HG03097 (cell line): ENCODE data around the gene PTTG1IP.

Source experiments
- ATAC-seq: cut with Tn5 transposase; IDR thresholded peaks from one replicate; pipeline ENCODE4 v1.9.1; 2021; ENCODE audit not compliant: unreplicated experiment, low FRiP score

Gene PTTG1IP

DNA sequence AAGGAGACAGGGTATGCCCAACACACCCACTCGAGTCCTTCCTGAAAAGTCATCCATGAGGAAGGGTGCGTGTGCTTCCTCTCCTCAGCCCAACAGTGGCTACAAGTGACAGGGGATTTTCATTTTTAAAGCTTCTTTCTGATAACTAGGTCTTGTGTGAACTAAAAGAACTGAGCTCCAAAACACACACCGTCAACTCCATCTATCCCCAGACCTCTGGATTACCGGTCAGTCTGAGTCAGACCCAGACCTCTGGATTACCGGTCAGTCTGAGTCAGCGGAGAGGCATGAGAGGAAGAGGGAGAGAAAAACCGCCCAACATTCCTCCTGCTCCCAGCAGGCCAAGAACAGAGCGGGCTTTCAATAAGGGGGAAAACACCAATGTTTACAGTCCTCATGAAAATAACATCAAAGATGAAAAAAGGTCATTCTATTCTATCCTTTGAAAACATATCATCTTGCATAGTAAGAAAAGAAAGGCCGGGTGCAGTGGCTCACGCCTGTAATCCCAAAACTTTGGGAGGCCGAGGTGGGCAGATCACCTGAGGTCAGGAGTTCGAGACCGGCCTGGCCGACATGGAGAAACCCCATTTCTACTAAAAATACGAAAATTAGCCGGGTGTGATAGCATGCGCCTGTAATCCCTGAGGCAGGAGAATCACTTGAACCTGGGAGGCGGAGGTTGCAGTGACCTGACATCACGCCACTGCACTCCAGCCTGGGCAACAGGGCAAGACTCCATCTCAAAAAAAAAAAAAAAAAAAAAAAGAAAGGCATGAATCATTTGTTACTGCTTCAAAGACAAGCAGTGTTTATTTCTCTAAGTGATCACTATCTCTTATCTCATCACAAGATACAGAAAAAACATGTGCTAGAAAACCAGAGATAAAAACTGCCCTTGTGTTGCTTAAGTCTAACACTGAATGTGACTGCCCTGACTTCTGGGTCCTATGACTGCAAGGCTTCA lies 3.4 kb downstream of the PTTG1IP start:
- no peak for ATAC-seq

DNA sequence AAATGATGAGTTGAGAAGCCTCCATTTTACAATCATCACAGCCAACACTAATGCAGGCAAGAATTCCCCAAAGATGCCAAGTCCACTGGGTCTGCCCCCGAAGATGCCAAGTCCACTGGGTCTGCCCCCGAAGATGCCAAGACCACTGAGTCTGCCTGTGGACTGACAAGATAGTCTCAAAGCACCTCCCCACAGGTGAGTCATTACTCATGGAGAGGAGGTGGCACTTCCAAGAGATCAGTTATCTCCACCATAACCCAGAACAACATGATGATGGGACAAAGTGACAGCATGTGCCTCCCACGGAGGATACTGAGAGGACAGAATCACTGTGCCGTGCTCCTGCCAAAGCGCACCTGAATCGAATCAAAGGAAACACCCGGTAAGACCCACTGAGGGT lies 4.8 kb downstream of the PTTG1IP start:
- no peak for ATAC-seq

- ATAC-seq = no peak
These were observed 5.3 kb downstream of the PTTG1IP start for GRCh38 chr21:44867999-44868700.

DNA sequence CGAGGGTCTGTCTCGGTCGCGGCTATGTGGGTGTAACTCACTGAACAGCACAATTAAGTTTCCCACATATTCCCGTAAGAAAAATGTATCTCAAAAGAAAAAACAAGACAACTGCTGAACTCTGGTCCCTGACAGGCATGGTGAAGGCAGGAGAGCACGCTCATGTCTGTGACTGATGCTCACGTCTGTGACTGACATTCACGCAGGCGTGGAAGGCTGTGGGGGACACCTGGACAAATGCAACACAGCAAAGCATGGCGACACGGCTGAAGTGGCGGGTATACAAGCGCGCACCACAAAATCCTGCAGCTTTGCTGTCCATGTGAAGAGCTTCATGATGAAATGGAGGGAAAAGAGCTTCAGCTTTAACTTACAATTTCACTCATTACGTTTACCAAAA lies 6.0 kb downstream of the PTTG1IP start:
- ATAC-seq = no peak

DNA sequence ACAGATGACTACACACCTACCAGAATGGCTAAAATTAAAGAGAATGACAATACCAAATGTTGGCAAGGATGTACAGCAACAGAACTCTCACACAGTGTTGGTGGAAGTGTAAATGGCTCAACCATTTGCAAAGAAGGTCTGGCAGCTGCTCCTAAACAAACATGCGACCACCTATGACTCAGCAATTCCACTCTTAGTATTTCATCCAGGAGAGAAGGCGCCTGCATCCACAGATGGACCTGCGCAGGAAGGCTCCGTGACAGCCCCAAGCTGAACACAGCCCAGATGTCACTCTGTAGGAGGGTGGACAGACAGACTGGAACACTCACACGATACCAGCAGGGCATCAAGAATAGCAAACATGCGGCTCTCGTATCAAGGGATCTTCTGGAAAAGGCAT lies 6.7 kb downstream of the PTTG1IP start:
- no peak for ATAC-seq

GRCh38 chr21:44865561-44866280 lies 7.8 kb downstream of the PTTG1IP start:
- no peak for ATAC-seq

DNA sequence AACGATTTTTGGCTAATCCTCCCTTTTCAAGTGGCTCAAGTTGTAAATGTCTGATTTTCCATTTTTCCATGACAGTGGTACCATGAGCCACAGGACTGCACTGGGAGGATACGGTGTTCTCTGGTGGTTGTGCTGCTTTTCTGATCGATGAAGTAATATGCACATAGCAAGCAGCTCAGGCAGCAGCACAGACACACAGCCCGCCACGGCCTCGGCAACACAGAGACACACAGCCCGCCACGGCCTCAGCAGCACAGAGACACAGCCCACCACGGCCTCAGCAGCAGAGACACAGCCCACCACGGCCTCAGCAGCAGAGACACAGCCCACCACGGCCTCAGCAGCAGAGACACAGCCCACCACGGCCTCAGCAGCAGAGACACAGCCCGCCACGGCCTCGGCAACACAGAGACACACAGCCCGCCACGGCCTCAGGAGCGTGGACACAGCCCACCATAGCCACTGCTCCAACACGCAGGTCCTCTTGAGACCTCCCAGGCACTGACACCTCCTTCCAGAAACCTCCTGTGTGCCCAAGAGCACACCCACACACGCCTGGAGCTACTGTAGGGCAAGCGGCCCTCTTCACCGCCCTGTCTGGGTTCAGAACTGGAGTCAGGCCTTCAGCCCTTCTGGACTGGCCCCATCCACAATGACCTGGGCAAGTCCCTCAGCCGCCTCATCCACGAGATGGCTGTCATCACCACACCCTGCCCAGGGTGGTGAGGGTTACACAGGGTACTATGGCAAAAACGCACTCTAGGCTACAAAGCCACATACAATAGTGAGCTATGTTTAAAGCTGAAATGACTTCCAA lies 10.4 kb downstream of the PTTG1IP start:
- ATAC-seq = no peak

DNA sequence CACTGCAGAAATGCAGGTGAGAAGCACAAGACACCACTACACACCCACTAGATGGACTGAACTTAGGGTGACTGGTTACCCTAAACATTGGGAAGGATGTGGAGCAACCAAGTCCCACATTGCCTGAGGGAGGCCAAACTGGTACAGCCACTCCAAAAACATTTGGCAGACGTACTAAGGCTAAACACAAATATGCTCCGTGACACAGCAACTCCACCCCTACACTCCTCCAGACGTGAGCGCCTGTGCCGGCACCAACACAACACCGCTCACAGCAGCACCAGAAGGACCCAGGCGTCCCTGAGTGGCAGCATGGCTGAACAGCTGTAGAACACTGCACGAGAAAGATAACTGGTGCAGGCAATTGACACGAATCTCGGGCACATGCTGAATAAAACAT lies 14.7 kb downstream of the PTTG1IP start:
- ATAC-seq = no peak

GRCh38 chr21:44858291-44858690 lies 15.2 kb downstream of the PTTG1IP start:
- no peak for ATAC-seq

GRCh38 chr21:44857127-44857892 lies 16.2 kb downstream of the PTTG1IP start:
- no peak for ATAC-seq

DNA sequence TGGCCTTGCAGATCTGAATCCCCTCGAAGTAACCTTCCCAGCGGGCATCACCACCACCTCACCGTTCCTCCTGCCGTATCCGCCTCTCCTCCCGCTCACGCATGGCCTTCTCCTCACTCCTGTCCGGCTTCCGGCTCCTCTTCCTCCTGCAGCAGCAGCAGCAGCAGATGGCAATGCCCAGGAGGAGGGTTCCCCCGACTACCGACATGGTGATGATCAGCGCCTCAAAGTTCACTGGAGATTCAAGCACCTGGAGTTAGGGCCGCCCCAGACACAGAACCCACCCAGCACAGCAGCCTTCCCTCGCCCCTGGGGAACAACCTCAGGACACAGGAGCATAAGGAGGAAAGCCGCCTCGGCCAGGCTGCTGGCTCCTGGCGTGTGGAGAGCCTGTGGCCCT lies 17.4 kb downstream of the PTTG1IP start:
- no peak for ATAC-seq

DNA sequence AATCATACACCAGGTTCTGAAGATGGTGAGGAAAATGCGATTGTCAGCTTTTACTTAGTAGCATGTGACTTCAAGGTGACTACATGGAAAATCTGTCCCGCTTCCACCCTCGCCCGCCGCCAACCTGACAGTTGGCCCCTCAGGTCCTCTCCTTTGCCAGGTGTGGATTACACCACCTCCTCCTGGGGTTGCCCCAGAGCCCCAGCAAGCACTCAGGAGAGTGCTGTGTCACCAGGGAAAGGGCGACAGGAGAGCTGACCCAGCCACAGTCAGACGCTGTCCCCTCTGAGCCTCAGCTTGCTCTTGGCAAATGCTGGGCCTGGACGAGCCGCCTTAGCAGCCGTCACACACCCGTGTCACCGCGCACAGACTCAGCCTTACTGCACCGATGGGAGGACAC lies 17.9 kb downstream of the PTTG1IP start:
- no peak for ATAC-seq

DNA sequence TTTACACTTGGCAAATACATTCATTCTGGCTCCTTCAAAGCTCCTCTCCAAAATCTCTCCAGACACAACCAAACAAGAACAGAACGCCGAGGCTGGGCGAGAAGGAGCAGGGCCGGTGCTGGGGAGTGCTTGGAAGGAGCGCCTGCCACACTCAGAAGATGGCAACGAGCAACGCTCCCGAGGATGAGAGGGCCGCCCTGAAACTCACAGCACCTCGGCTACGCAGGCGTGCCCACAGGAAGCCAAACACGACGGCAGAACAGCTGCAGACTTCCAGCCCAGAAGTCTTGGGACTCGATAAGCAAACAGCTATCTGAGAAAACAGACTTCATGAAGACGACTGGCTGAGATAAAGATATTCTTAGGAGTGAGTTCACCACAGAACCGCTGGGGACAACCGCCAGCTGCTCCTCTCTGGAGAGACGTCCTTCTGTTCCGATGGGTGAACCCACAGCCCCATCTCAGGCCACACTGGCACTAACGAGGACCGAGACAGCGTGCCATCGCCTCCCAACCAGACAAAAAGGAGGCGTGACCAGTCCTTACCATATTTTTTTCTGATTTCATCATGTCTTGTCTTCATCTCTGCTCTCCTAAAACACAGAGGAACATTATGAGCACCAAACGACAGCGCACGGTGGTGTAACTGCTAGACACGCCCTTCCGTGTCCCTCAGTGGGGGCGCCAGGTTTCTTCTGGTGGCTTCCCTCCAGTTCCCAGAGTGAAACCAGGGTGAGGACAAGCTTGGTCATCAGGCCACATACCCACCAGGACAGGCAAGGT lies 18.6 kb downstream of the PTTG1IP start:
- ATAC-seq = no peak

DNA sequence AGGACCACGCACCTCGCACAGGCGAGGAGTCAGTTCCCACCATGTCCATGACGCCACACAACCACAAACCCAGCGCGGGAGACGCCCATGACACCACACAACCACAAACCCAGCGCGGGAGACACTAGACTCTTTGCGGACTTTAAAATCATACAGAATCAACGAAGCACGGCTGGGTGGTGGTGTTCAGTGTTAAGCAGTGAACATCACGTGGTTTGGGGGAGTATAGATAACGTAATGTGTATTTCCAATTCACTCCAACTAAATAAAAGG lies 19.2 kb downstream of the PTTG1IP start:
- ATAC-seq = no peak

GRCh38 chr21:44853601-44854390 lies 19.7 kb downstream of the PTTG1IP start:
- ATAC-seq = no peak

GRCh38 chr21:44850905-44851657 lies 22.4 kb downstream of the PTTG1IP start:
- no peak for ATAC-seq

DNA sequence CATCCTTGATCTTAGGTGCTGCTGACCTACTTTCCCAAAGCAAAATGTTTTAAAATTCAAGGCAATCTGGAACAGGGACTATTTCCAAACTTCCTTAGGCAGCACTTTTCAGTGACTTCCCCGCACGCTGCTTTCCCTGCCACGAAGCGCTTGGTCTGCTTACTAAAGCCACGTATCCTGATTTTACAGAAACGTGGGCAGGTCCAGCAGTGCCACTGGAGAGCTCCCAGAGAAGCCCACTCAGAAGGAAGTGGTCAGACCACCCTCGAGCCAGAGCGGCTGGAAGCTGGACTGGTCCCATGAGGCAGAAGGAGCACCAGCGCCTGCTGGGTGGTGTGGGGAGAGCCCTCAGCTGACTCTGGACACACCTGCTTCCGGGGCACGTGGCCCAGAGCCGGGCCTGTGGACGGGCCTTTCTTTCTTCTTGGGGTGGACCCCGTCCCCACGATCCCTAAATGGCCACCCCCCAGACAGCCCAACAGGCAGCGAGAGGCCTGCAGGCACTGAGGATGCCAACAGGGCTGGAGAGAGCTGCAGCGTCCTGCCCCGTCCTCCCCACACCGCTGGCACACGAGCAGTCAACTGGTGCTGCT lies 23.2 kb downstream of the PTTG1IP start:
- ATAC-seq = no peak
